Measurements from ENCODE around the gene MARCHF10. TPM values are rescaled to one million over a fixed set of nuclear protein-coding genes. Genes with fewer than 3 reads are reported as not detected.

MARCHF10 gene
- total and polyA plus RNA-seq, 2 of the 13 experiments (the other 11 are each of a cell fraction or from before 2014, with no cell fraction given), result not detected

DNA sequence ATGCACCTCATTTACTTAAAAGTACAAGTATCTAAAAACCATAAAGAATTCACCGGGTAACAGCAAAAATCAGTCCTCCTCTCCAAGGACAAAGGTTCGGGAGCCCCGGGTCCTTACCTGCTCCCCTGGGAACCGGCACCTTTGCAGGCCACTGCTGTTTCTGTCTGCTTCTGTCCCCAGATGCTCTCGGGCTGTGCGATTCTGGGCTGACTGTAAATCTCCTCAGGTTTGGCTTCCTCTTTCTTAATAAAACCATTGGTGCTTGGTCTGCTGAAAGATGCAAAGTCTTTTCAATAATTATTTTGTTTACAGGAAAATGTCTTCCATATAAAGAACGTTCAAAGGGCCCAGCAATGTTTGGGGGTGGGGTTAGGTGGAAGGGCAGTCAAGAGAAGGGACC is 63.9 kb downstream of the MARCHF10 start:
- no peak for DNase-seq (ENCODE audit: low spot score)
- Histone ChIP-seq H4K20me1 (ENCODE audit: insufficient read depth, low read length) (no peaks in the 10 kb centered on the region), H3K9ac (ENCODE audit: insufficient read depth, low read depth, low read length) (no peak overlapping the region), H3K27ac (ENCODE audit: extremely low read length, insufficient read depth, low read length) (no peak overlapping the region), H2AFZ (ENCODE audit: low read length) (no peak overlapping the region), H3K27me3 (ENCODE audit: control insufficient read depth in 1 of 2, insufficient read depth in 2 of 2, low read length in 2 of 2) (peaks cover 4 to 53% of the 10 kb centered on the region in 2 experiments), H3K36me3 (replicated peaks in 1 of 2; ENCODE audit: control insufficient read depth in 1 of 2, insufficient read depth in 2 of 2, low read length in 2 of 2) (no peaks in the 10 kb centered on the region), H3K4me2 (ENCODE audit: low read depth, low read length) (no peak overlapping the region), H3K4me1 (ENCODE audit: insufficient read depth, low read length) (no peaks in the 10 kb centered on the region), H3K4me3 (replicated peaks in 1 of 3; ENCODE audit: insufficient read depth in 1 of 3, low read depth in 2 of 3, low read length in 3 of 3) (no peak overlapping the region), H3K79me2 (ENCODE audit: insufficient read depth, low read length) (no peaks in the 10 kb centered on the region), H3K9me3 (ENCODE audit: low read length) (no peaks in the 10 kb centered on the region)
- no TSS peak for BruUV-seq (replicated peaks)
- no peak for ATAC-seq
- ChIA-PET POLR2A (no interaction called here), CTCF (ENCODE audit: low intra/inter-chr PET ratio, low total read pairs) (no interaction called here)
- WGBS (ENCODE audit: low lambda C conversion rate), result 25% methylated on average over 7 of the region's 7 CpGs
- intact Hi-C loops (cut with micrococcal nuclease; ENCODE audit: unreplicated experiment), result no loop called here
- FAIRE-seq, result no peak
- in situ Hi-C loops (cut with HindIII; ENCODE audit: extremely low pct_ligation_motif_present, low pct_unique_long_range_greater_than_20kb), result no loop called here
- TF ChIP-seq, protein P1, sequence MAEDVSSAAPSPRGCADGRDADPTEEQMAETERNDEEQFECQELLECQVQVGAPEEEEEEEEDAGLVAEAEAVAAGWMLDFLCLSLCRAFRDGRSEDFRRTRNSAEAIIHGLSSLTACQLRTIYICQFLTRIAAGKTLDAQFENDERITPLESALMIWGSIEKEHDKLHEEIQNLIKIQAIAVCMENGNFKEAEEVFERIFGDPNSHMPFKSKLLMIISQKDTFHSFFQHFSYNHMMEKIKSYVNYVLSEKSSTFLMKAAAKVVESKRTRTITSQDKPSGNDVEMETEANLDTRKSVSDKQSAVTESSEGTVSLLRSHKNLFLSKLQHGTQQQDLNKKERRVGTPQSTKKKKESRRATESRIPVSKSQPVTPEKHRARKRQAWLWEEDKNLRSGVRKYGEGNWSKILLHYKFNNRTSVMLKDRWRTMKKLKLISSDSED (CRISPR knock-in tag; IDR thresholded peaks at IDR 0.05), result no peak
- TF ChIP-seq, protein P2, sequence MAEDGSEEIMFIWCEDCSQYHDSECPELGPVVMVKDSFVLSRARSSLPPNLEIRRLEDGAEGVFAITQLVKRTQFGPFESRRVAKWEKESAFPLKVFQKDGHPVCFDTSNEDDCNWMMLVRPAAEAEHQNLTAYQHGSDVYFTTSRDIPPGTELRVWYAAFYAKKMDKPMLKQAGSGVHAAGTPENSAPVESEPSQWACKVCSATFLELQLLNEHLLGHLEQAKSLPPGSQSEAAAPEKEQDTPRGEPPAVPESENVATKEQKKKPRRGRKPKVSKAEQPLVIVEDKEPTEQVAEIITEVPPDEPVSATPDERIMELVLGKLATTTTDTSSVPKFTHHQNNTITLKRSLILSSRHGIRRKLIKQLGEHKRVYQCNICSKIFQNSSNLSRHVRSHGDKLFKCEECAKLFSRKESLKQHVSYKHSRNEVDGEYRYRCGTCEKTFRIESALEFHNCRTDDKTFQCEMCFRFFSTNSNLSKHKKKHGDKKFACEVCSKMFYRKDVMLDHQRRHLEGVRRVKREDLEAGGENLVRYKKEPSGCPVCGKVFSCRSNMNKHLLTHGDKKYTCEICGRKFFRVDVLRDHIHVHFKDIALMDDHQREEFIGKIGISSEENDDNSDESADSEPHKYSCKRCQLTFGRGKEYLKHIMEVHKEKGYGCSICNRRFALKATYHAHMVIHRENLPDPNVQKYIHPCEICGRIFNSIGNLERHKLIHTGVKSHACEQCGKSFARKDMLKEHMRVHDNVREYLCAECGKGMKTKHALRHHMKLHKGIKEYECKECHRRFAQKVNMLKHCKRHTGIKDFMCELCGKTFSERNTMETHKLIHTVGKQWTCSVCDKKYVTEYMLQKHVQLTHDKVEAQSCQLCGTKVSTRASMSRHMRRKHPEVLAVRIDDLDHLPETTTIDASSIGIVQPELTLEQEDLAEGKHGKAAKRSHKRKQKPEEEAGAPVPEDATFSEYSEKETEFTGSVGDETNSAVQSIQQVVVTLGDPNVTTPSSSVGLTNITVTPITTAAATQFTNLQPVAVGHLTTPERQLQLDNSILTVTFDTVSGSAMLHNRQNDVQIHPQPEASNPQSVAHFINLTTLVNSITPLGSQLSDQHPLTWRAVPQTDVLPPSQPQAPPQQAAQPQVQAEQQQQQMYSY (CRISPR knock-in tag; IDR thresholded peaks at IDR 0.05), result no peak
- TF ChIP-seq, protein P3, sequence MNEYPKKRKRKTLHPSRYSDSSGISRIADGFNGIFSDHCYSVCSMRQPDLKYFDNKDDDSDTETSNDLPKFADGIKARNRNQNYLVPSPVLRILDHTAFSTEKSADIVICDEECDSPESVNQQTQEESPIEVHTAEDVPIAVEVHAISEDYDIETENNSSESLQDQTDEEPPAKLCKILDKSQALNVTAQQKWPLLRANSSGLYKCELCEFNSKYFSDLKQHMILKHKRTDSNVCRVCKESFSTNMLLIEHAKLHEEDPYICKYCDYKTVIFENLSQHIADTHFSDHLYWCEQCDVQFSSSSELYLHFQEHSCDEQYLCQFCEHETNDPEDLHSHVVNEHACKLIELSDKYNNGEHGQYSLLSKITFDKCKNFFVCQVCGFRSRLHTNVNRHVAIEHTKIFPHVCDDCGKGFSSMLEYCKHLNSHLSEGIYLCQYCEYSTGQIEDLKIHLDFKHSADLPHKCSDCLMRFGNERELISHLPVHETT (CRISPR knock-in tag; conservative IDR thresholded peaks at IDR 0.05), result no peak
- TF ChIP-seq ZC3H13 (CRISPR knock-in tag; IDR thresholded peaks at IDR 0.05) (no peak), ETV6 (CRISPR knock-in tag; conservative IDR thresholded peaks at IDR 0.05) (no peak), HCFC1 (IDR thresholded peaks at IDR 0.05; ENCODE audit: low read depth, low read length) (no peak), HES4 (CRISPR knock-in tag; IDR thresholded peaks at IDR 0.05; ENCODE audit: borderline replicate concordance) (no peak), NR1H2 (CRISPR knock-in tag; IDR thresholded peaks at IDR 0.05; ENCODE audit: borderline replicate concordance, low read depth) (no peak), HMG20A (CRISPR knock-in tag; IDR thresholded peaks at IDR 0.05; ENCODE audit: borderline replicate concordance) (no peak), ZNF878 (CRISPR knock-in tag; IDR thresholded peaks at IDR 0.05) (no peak), PHF21A (CRISPR knock-in tag; IDR thresholded peaks at IDR 0.05) (no peak), TBX3 (IDR thresholded peaks at IDR 0.05; ENCODE audit: borderline replicate concordance) (no peak), GABPB1 (CRISPR knock-in tag; IDR thresholded peaks at IDR 0.05) (no peak), ZNF629 (CRISPR knock-in tag; conservative IDR thresholded peaks at IDR 0.05) (no peak), RNF2 (conservative IDR thresholded peaks at IDR 0.05; ENCODE audit: low read depth) (no peak), TCF7L2 (IDR thresholded peaks at IDR 0.05; ENCODE audit: low read depth, low read length) (no peak), GPN1 (CRISPR knock-in tag; IDR thresholded peaks at IDR 0.05; ENCODE audit: borderline replicate concordance) (no peak), ZNF577 (CRISPR knock-in tag; IDR thresholded peaks at IDR 0.05; ENCODE audit: borderline replicate concordance, low read depth) (no peak), CAMTA2 (CRISPR knock-in tag; IDR thresholded peaks at IDR 0.05; ENCODE audit: borderline replicate concordance) (no peak)
